AG04450 (cell line): Measurements from ENCODE around the gene HECTD3. TPM values are rescaled to one million over a fixed set of nuclear protein-coding genes. Genes with fewer than 3 reads are reported as not detected.

ENCODE experiments used
- CTCF ChIA-PET: fragments of 300-600, 350-600 bp; formaldehyde crosslinking; extraction: SDS; loops from one replicate; lab custom pipeline; 2022; ENCODE audit warnings: antibody characterized with exemption, inconsistent platforms; lab: Charles Lee
- POLR2A ChIA-PET: fragments of 350-600 bp; formaldehyde crosslinking; extraction: SDS; loops from one replicate; lab custom pipeline; 2021; ENCODE audit warnings: antibody characterized with exemption, inconsistent platforms; lab: Yijun Ruan, JAX
- DNase-seq: peaks from one replicate; pipeline ENCODE4 v3.0.0-alpha.2; 2011; ENCODE audit warnings: low read depth, low spot score
- H3K27ac ChIP-seq: one replicate; pipeline ENCODE4 v1.5.1; 2012; ENCODE audit warnings: low read depth, low read length, control low read depth
- H3K27me3 ChIP-seq: one replicate; pipeline ENCODE4 v1.6.0; 2012; ENCODE audit warnings: low read length; ENCODE audit not compliant: control insufficient read depth, insufficient read depth
- H3K4me3 ChIP-seq: 2 replicates; pipeline ENCODE4 v1.5.1; 2011; ENCODE audit warnings: mild to moderate bottlenecking, low read depth, low read length, control low read depth
- H3K9me3 ChIP-seq: 2 replicates; pipeline ENCODE4 v1.5.1; 2012; ENCODE audit warnings: low read length; ENCODE audit not compliant: control insufficient read depth, insufficient read depth
- polyA plus RNA-seq: library from polyadenylated mRNA; depleted of rRNA; stranded (reverse); fragments of >200 nt; gene quantifications from 2 replicates; pipeline ENCODE4 v1.2.3, GENCODE V29; 2011
- TF ChIP-seq, protein P1 (sequence below): IDR thresholded peaks from 2 replicates; pipeline ENCODE4 v1.5.1; 2011; ENCODE audit warnings: low read depth, low read length, control low read depth, inconsistent platforms

Gene HECTD3
- polyA plus RNA-seq, 1 experiment = 52.0 TPM

- ChIA-PET POLR2A (no interaction called here), CTCF (no interaction called here)
- TF ChIP-seq, protein P1, sequence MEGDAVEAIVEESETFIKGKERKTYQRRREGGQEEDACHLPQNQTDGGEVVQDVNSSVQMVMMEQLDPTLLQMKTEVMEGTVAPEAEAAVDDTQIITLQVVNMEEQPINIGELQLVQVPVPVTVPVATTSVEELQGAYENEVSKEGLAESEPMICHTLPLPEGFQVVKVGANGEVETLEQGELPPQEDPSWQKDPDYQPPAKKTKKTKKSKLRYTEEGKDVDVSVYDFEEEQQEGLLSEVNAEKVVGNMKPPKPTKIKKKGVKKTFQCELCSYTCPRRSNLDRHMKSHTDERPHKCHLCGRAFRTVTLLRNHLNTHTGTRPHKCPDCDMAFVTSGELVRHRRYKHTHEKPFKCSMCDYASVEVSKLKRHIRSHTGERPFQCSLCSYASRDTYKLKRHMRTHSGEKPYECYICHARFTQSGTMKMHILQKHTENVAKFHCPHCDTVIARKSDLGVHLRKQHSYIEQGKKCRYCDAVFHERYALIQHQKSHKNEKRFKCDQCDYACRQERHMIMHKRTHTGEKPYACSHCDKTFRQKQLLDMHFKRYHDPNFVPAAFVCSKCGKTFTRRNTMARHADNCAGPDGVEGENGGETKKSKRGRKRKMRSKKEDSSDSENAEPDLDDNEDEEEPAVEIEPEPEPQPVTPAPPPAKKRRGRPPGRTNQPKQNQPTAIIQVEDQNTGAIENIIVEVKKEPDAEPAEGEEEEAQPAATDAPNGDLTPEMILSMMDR = no peak
- no peak for DNase-seq
- no peaks in the 10 kb centered on the region for H3K9me3 ChIP-seq
- no peak overlapping the region for H3K4me3 ChIP-seq
- H3K27me3 ChIP-seq = peaks cover 2% of the 10 kb centered on the region
- no peak overlapping the region for H3K27ac ChIP-seq
Observed at GRCh38 chr1:45038240-45038639, 27.1 kb upstream of the HECTD3 start.

DNA sequence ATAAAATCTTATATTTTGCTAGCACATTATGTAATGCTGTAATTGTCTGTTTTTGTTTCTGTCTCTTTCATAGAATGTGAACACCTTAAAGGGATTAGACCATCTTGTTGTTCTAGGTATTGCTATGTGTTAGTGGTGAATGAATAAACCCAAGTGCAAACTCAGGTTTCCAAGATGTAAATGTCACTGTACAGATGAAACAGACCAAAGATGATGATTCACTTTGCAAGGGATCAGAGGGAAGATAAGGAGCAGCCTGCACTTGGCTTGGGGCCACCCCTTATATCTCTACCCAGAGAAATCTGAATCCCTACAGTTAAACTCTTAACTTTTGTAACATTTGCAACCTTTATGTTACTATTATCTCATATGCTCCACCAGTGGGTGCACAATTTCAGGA, 26.3 kb upstream of the HECTD3 start:
- no peak overlapping the region for H3K4me3 ChIP-seq
- no peaks in the 10 kb centered on the region for H3K9me3 ChIP-seq
- peaks cover 2% of the 10 kb centered on the region for H3K27me3 ChIP-seq
- POLR2A ChIA-PET = interaction anchor here (0.7 kb wide), 1 partner anchor 153 kb away, joined by 13 read pairs; no protein-coding TSS in a partner anchor
- H3K27ac ChIP-seq = no peak overlapping the region
- CTCF ChIA-PET = no interaction called here
- no peak for DNase-seq
- TF ChIP-seq, protein P1 = no peak

GRCh38 chr1:45035631-45036301, 24.6 kb upstream of the HECTD3 start:
- CTCF ChIA-PET = interaction anchor here (2.1 kb wide), 1 partner anchor 265 kb away, joined by 7 read pairs; no protein-coding TSS in a partner anchor
- Histone ChIP-seq H3K4me3 (no peak overlapping the region), H3K27me3 (peaks cover 2% of the 10 kb centered on the region), H3K27ac (no peak overlapping the region), H3K9me3 (no peaks in the 10 kb centered on the region)
- POLR2A ChIA-PET = no interaction called here
- DNase-seq = no peak
- TF ChIP-seq, protein P1 = no peak

- no peak for DNase-seq
- H3K27ac ChIP-seq = no peak overlapping the region
- ChIA-PET POLR2A (no interaction called here), CTCF (interaction anchor here (0.9 kb wide), 2 partner anchors 15 to 57 kb away, joined by 3 read pairs; no protein-coding TSS in a partner anchor)
- H3K27me3 ChIP-seq = peaks cover 2% of the 10 kb centered on the region
- no peaks in the 10 kb centered on the region for H3K9me3 ChIP-seq
- no peak overlapping the region for H3K4me3 ChIP-seq
- TF ChIP-seq, protein P1 = no peak
Observed at GRCh38 chr1:45033356-45033755, 22.2 kb upstream of the HECTD3 start.

- ChIA-PET POLR2A (no interaction called here), CTCF (no interaction called here)
- H3K4me3 ChIP-seq = no peak overlapping the region
- no peaks in the 10 kb centered on the region for H3K9me3 ChIP-seq
- peaks cover 2% of the 10 kb centered on the region for H3K27me3 ChIP-seq
- TF ChIP-seq, protein P1 = no peak
- no peak overlapping the region for H3K27ac ChIP-seq
- no peak for DNase-seq
Observed at GRCh38 chr1:45032837-45033236, 21.7 kb upstream of the HECTD3 start.
